HG03460 (cell line): ENCODE measurements around the gene GRB10.
"Not testable (repeated sequence)": the region's sequence is repeated elsewhere in the genome, so short reads cannot be mapped to it uniquely, and the experiment has no call there.

ENCODE experiments used
- ATAC-seq: cut with Tn5 transposase; IDR thresholded peaks from one replicate; pipeline ENCODE4 v1.9.1; 2021; ENCODE audit not compliant: unreplicated experiment

Gene GRB10

DNA sequence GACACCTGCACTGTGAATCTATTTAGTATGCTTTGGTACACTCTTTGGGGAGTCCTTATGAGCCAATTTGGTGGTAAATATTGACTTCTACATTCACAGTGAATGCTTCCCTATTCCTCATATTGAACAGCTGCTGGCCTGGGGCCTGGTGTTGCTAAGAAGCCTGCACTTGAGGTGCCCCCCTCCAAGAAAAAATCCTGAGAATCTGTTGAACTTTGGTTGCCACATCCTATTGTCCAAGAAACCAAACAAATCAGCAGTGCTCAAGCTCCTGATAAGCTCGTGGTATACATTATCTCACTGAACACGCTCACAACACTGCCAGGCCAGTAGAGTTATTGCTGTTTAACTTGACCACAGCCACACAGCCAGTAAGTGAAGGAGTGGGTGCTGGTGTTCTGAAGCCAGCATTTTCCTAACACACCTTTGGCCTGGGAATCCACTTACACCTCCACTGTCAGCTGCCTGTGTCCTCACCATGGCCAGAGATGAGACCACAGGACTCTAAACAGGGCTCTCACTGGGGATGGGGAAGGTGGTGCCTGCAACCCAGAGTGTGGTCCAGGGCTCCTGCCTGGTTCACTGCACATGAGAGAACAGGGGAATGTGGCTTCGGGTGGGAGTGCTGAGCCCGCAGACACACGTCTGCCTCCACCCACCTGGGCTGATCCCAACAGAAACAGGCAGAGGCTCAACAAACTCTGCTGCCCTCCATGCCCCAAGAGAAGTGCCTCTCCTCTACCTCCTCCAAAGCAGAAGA, 224.2 kb downstream of the GRB10 start:
- no peak for ATAC-seq

DNA sequence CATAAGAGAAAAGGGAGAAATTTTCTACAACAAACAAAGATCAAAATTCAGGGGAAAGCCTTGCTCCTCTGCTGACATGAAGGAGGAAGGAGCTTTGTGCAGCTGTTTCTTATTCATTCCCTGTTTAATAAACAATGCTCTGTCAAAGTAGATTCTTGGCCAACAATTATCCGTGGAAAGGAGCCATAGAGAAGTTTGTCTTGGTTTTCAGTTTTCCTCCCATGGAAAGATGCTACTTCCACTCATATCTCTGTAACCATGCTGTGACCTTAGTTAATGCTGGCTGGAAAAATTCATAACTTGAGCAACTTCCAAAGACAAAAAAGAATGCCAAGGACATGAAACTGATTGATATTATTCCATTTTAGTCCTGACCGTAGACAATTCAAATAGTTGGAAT, 225.6 kb downstream of the GRB10 start:
- no peak for ATAC-seq

DNA sequence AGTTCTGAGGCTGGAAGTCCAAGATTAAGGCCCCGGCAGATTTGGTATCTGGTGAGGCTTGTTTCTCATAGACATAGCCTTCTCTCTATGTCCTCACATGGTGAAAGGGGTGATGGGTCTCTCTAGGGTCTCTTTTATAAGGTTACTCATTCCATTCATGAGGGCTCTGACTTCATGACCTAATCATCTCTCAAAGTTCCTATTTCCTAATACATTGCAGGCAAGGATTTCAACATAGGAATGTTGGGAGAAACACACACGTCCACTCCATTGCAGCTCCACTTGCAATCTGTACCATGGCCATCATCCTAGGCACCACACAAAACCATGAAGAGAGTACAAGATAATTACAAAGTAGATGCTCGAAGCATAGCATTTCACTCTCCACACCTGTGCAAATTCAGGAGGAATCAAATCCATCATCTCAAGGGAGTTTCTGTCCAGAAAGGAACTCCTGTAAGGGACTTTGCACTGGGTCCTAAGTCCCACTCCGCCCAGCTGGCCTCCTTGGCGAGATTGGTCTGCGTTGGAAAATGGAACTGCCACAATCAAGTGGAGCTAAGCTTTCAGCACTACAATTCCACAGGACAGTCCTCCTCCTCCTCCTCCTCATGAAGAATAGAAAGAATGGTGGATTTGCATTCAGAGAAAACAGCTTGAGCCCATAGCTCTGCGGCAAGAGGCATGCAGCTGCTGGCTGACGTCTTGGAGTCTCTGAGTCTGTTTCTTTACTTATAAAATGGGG, 226.3 kb downstream of the GRB10 start:
- no peak for ATAC-seq

DNA sequence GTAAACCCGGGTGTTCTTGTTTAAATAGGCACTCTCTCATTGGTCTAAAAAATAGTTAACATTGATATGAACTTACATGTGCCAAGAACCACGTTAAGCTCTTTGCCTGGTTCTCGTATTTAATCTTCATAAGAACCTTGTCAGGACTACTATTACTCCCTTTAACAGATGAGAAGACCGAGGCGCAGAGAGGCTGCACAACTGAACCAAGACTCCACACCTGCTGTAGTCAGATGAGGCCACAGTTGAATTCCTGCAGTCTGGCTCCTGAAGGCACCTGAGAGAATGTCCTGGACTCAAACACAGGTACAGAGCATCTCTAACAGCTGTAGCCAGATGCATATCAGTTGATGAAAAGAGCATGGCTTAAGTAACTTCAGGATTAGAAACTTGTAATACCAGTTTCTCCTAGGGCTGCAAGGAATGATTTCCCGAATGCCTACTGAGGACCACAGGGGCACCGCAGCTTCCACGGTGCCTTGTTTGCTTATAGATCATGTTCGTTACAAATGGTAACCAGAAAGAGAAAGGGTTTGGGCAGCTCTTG, 227.0 kb downstream of the GRB10 start:
- no peak for ATAC-seq

DNA sequence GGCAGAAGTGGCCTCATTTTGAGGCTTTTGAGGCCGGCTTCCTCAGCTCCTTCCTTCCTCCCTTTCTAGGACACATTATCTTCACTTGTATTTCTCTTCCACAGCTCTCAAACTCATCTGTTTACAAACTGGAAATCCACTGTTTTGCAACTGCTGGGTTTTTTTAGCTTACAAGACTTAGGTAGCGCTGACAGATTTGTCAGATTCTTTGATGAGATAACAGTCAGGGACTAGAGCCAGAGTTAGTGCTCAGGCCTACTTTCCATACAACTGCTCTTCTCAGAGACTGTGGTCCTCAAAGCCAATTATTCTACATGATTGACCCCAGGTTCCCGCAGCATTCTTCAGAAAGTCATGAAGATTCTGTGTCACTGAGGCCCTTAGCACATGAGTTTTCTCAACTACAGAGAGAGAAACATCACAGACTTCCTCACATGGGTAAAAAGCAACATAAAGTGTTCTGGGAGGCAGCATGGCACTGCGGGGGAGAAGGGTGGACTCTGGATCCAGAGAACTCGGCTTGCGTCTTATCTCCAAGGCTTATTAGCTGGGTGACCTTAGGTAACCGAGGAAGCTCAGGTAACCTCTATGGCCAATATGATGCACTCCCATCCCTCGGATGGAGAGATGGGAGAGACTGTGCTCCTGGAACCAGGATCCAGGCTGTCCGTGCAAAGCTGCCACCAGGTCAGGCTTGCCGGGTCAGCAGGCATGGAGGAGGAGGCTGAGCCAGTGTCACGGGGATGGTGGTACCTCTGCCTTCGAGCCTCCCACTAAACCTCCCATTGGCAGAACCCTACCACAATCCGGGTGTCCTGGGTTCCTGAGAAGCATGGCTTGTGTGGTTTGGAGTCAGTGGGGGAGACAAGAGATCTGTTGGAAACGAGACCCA, 228.0 kb downstream of the GRB10 start:
- ATAC-seq, result no peak

DNA sequence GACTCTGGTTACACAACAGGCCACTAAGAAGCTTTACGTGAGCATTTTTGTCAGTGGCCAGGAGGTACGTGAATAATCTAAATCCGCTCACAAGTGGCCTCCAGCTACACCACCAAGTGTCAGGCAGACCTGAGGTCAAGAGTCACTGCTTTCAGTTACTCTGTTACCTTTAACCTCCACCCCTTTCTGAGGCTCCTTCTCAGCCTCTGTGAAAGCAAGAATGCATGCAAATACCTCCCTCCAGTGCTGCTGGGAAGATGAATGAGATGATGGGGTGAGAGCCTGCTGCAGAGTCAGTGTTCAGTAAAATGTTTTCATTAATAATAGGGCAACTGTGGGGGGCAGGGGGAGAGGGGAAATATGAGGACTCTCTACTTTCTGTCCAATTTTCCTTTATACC, 228.7 kb downstream of the GRB10 start:
- ATAC-seq, result no peak

DNA sequence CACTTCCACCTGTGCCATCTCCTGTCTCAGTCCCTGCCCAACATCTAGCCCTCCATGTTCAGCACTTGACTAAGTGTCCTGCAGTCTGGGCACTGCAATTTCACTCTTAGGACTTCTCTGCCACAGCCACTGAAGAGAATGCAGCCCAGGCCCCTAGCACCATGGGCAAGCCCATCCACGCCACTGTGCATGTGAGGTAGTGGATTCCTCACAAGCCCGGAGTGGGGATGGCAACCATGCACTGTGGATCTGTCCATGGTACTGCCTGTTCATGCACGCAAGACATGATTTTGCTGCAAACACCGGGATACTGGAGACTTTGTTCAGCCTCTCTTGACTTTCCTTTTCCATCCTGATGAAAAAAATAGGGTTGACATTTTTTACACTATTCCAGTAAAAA, 229.8 kb downstream of the GRB10 start:
- ATAC-seq, result no peak

DNA sequence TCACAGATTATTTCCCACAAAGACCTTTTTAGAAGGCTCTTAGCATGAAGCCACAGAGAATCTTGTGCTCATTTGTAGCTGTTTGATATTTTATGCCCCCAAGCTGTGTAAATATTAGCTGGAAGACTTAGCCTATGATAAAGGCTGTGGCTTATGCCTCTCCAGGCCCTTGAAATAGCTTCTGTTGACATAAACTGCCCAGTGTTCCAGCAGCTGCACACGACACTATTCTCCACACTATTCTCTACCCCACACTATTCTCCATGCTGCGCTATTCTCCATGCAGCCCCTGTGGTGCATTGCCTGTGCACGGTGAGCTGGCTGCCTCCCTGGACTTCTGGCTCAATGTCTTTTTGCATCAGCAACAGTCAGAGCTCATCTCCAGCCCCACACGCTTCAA, 230.6 kb downstream of the GRB10 start:
- ATAC-seq, result no peak

DNA sequence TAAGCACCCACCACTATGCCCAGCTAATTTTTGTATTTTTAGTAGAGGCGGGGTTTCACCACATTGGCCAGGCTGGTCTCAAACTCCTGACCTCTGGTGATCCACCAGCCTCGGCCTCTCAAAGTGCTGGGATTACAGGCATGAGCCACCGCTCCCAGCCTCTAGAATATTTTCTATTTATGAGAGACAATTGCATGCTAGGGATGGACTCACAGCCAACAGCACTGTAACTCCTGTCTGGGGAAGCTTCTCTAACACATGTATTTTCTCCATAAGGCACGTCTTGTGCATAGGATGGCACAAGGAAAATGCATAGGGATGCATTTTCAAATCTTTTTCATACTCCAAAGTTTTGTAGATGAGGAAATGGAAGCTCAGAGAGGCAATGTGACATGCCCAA, 237.1 kb downstream of the GRB10 start:
- not testable (repeated sequence) for ATAC-seq

DNA sequence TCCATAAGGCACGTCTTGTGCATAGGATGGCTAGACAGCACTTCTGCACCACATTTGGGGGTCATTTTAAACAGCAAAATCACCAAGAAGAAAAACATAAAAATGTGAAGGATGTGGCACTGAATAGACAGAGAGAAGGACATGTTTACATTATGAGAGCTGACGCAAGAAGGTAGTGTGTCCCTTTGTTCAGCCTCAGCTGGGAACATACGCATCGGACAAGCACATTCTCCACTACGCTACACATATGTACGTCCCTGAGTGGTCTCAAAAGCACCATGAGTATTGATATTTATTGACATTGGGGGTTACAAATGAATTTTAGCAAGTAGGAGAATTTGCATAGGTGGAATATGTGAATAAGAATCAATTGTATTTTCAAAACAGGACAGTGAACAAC, 237.7 kb downstream of the GRB10 start:
- no peak for ATAC-seq

DNA sequence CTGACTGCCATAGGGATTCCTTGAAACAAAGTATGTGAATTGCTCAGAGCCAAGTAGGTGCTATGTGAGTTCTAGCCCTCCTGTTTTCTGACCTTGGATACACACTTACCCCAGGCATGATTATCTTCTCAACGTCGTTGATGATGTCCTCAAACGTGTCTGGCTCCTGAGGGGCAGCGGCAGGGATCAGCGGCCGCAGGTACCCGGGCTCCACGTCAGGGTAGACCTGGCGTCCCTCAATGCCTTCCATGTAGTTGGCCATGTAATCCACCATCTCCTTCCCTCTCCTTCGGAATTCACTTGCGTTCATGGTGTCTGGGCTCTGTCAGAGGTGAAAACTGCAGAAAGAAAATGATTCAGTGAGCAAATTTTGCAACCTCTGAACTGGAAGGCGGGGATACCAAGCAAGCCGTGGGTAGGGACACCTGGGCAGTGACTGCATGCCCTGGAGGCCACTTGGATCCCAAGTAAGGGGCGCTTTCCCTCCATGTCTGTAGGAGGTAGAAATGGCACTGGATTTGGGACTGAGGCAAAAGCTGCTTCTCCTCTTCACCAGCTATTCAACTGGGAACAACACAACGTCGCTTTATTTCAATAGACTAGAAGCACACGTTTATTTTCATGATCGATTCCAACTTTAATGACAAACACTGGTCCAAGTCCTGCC, 238.8 kb downstream of the GRB10 start:
- no peak for ATAC-seq

DNA sequence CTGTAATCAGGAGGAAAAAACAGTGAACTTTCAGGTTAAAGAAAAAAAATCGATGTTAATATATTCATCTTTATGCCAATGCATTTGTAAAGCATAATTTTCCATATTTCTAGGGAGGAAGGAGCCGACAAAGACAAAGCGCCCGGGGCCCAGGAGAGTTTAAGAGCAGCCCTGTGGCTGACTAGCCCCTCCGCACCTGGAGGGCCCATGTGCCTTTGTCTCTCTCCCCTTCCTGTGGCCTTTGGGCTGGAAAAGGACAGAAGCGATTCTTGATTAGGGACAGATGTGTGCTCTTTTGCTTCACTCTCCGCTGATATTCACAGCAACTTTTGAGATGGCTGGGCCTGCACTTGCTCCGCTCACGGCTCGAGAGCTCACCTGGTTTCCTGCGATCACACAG, 240.6 kb downstream of the GRB10 start:
- ATAC-seq, result no peak

DNA sequence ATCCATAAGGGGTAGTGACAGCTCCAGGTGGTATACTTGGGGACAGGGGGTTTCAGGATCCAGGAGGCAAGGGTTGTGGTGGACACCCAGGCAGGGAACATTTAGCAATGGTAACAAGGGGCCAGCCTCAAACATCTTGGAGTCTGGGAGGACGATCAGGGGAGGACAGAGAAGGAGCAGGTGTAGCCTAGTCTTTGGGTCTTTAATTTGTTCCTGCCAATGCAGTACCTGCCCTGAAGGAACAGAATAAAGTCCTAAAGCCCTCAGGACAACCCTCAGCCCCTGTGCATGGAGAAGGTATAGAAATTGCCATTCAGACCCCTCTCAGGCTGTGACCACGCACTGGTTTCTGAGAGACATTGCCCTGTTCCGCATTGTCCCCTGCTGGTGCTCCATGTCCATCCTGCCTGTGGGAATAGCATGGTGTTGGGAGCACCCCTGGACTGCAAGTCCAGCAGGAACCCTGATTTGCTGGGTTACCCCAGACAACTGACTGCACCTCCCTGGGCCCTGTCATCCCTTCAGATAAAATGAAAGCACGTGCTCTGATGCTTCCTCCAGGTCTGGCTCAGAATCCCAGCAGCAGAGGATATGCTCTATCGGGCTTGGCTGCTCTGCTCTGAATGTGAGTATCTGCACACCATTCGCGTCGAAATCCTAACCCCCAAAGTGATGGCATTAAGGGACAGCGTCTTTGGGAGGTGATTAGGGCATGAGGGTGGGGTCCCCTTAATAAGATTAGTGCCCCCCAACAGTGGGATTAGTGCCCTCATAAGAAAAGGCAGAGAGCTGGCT, 241.7 kb downstream of the GRB10 start:
- ATAC-seq, result no peak
